Panc1 (cell line): ENCODE results near the gene GMPPB. TPM values are rescaled to one million over a fixed set of nuclear protein-coding genes. Genes with fewer than 3 reads are reported as not detected.

ENCODE experiments used
- ATAC-seq: fragments of 200-7000 bp; cut with Tn5 transposase; 2 replicates; pipeline ENCODE4 v1.9.1; 2020; ENCODE audit warnings: mild to moderate bottlenecking, moderate library complexity
- BruUV-seq: library from RNA; stranded (reverse); fragments of 400-500 nt; replicated peaks from 2 replicates; lab custom pipeline; 2021; lab: Mats Ljungman, UMichigan
- CTCF ChIA-PET: fragments of 300-600 bp; sonication (Branson Sonifier 250); formaldehyde crosslinking; loops from one replicate; lab custom pipeline; 2022; ENCODE audit warnings: antibody characterized with exemption; lab: Charles Lee
- POLR2A ChIA-PET: fragments of 300-600 bp; sonication (Branson Sonifier 250); formaldehyde crosslinking; loops from one replicate; lab custom pipeline; 2022; ENCODE audit warnings: antibody characterized with exemption; lab: Charles Lee
- DNase-seq: peaks from one replicate; pipeline ENCODE4 v3.0.0-alpha.2; 2010; ENCODE audit warnings: low read depth, low spot score
- H3K27ac ChIP-seq: 2 replicates; pipeline ENCODE4 v1.5.1; 2011; ENCODE audit warnings: mild to moderate bottlenecking, low read length, inconsistent platforms
- H3K27me3 ChIP-seq: fragments of 200-500 bp; sonication (Bioruptor generic); 2 replicates; pipeline ENCODE4 v1.6.0; 2014; ENCODE audit warnings: low read length, inconsistent platforms; ENCODE audit not compliant: control insufficient read depth, insufficient read depth
- H3K36me3 ChIP-seq: fragments of 200-500 bp; sonication (Bioruptor generic); 2 replicates; pipeline ENCODE4 v1.5.1; 2014; ENCODE audit warnings: inconsistent platforms, mild to moderate bottlenecking, low read length, moderate library complexity; ENCODE audit not compliant: control insufficient read depth, insufficient read depth
- H3K4me1 ChIP-seq: 2 replicates; pipeline ENCODE4 v1.5.1; 2011; ENCODE audit warnings: inconsistent platforms, mild to moderate bottlenecking, low read length, moderate library complexity; ENCODE audit not compliant: control insufficient read depth, insufficient read depth
- H3K4me3 ChIP-seq, 2 experiments: 2 replicates each; pipeline ENCODE4 v1.5.1; 2011 to 2012; ENCODE audit warnings: low read depth in 2 of 2, low read length in 2 of 2, mild to moderate bottlenecking in 2 of 2, inconsistent platforms in 1 of 2, moderate library complexity in 1 of 2
- H3K9me3 ChIP-seq: fragments of 200-500 bp; sonication (Bioruptor generic); 2 replicates; pipeline ENCODE4 v1.5.1; 2014; ENCODE audit warnings: low read depth, mild to moderate bottlenecking, inconsistent platforms, low read length, moderate library complexity; ENCODE audit not compliant: control insufficient read depth, insufficient read depth
- CTCF ChIP-seq: fragments of 450-650 bp; IDR thresholded peaks from 2 replicates; pipeline ENCODE4 v1.5.1; 2017; ENCODE audit warnings: mild to moderate bottlenecking
- POLR2AphosphoS5 ChIP-seq: IDR thresholded peaks from 2 replicates; pipeline ENCODE4 v1.6.1; 2012; ENCODE audit warnings: mild to moderate bottlenecking, low read depth, low read length, moderate library complexity
- REST ChIP-seq, 2 experiments: IDR thresholded peaks; 2 replicates each; pipeline ENCODE4 v1.6.1; 2011 to 2012; ENCODE audit warnings: low read depth in 2 of 2, control low read depth in 1 of 2, low read length in 1 of 2, mild to moderate bottlenecking in 1 of 2, moderate library complexity in 1 of 2; ENCODE audit not compliant: insufficient read depth in 1 of 2
- SIN3A ChIP-seq: IDR thresholded peaks from 2 replicates; pipeline ENCODE4 v1.6.1; 2012; ENCODE audit warnings: low read depth, mild to moderate bottlenecking, low read length, moderate library complexity, borderline replicate concordance; ENCODE audit not compliant: insufficient read depth
- TCF7L2 ChIP-seq: IDR thresholded peaks from 2 replicates; pipeline ENCODE4 v1.6.1; 2011; ENCODE audit warnings: mild to moderate bottlenecking, low read depth, low read length, inconsistent platforms
- in situ Hi-C: cut with HindIII; loops from 2 replicates; pipeline ENCODE4 v1.10.0; 2016; ENCODE audit warnings: low sequenced_read_pairs, low pct_unique_long_range_greater_than_20kb
- intact Hi-C: fragments of 100-400 bp; cut with micrococcal nuclease; formaldehyde crosslinking; loops from one replicate; pipeline ENCODE4 v1.10.0; 2022; ENCODE audit not compliant: unreplicated experiment
- total RNA-seq: library from RNA; stranded (reverse); gene quantifications from one replicate; pipeline ENCODE4 v1.2.1, GENCODE V29; 2021; ENCODE audit not compliant: unreplicated experiment

GMPPB gene
- total RNA-seq, 1 experiment from 2014 or later = 28.4 TPM

- no peak for DNase-seq
- peaks cover 5% of the 10 kb centered on the region; the same call in 1 of the 2 replicates for H3K36me3 ChIP-seq
- H3K27me3 ChIP-seq = no peaks in the 10 kb centered on the region
- in situ Hi-C loops (no loop called here), intact Hi-C loops (no loop called here)
- ATAC-seq = no peak
- H3K9me3 ChIP-seq = no peaks in the 10 kb centered on the region
- H3K27ac ChIP-seq = no peak overlapping the region
- BruUV-seq = no TSS peak
- CTCF ChIA-PET = no interaction called here
- POLR2A ChIA-PET = no interaction called here
- no peak overlapping the region for H3K4me3 ChIP-seq
- no peaks in the 10 kb centered on the region for H3K4me1 ChIP-seq
- TF ChIP-seq TCF7L2 (no peak), POLR2AphosphoS5 (no peak), CTCF (no peak), SIN3A (no peak), REST (IDR thresholded peaks at IDR 0.05; ENCODE audit: insufficient read depth in 1 of 2, low read depth in 2 of 2, low read length in 1 of 2) (no peak)
Observed at GRCh38 chr3:49729966-49730609, 6.3 kb upstream of the GMPPB start.

- POLR2A ChIA-PET = no interaction called here
- BruUV-seq = no TSS peak
- DNase-seq = no peak
- H3K27me3 ChIP-seq = no peaks in the 10 kb centered on the region
- TF ChIP-seq REST (IDR thresholded peaks at IDR 0.05; ENCODE audit: insufficient read depth in 1 of 2, low read depth in 2 of 2, low read length in 1 of 2) = no peak
- TF ChIP-seq TCF7L2 = no peak
- TF ChIP-seq CTCF = no peak
- no peak for TF ChIP-seq SIN3A
- no peak for TF ChIP-seq POLR2AphosphoS5
- H3K4me3 ChIP-seq = no peak overlapping the region
- peaks cover 8% of the 10 kb centered on the region for H3K4me1 ChIP-seq
- H3K36me3 ChIP-seq = peaks cover 6% of the 10 kb centered on the region; the same call in 1 of the 2 replicates
- no peak for ATAC-seq
- no peaks in the 10 kb centered on the region for H3K9me3 ChIP-seq
- CTCF ChIA-PET = no interaction called here
- H3K27ac ChIP-seq = no peak overlapping the region
- intact Hi-C loops (no loop called here), in situ Hi-C loops (no loop called here)
Observed at GRCh38 chr3:49727924-49728361, 4.2 kb upstream of the GMPPB start.
